Endothelial cell (in vitro differentiated cells): ENCODE results near the gene HMCN2. TPM values are rescaled to one million over a fixed set of nuclear protein-coding genes. Genes with fewer than 3 reads are reported as not detected.

ENCODE experiments used
- DNase-seq: peaks from one replicate; pipeline ENCODE4 v3.0.0; 2021; ENCODE audit warnings: low spot score
- H3K27ac Mint-ChIP-seq: one replicate; pipeline ENCODE4 v1.8.0; 2021; ENCODE audit warnings: mixed read lengths, inconsistent platforms; ENCODE audit not compliant: unreplicated experiment
- H3K27me3 Mint-ChIP-seq: one replicate; pipeline ENCODE4 v1.8.0; 2021; ENCODE audit warnings: mild to moderate bottlenecking, moderate library complexity, mixed read lengths, inconsistent platforms; ENCODE audit not compliant: unreplicated experiment
- H3K36me3 Mint-ChIP-seq: one replicate; pipeline ENCODE4 v1.8.0; 2021; ENCODE audit warnings: mild to moderate bottlenecking, low read depth, mixed read lengths, inconsistent platforms; ENCODE audit not compliant: unreplicated experiment
- H3K4me1 Mint-ChIP-seq: one replicate; pipeline ENCODE4 v1.8.0; 2021; ENCODE audit warnings: mild to moderate bottlenecking, mixed read lengths, inconsistent platforms; ENCODE audit not compliant: unreplicated experiment
- H3K4me3 Mint-ChIP-seq: one replicate; pipeline ENCODE4 v1.8.0; 2021; ENCODE audit warnings: mild to moderate bottlenecking, mixed read lengths, inconsistent platforms; ENCODE audit not compliant: unreplicated experiment
- H3K9me3 Mint-ChIP-seq: one replicate; pipeline ENCODE4 v1.8.0; 2021; ENCODE audit warnings: mixed read lengths, inconsistent platforms; ENCODE audit not compliant: unreplicated experiment
- total RNA-seq: library from RNA; stranded (reverse); fragmentation: NEBNext Ultra II Directional; extraction: Animal tissue kit (Norgen Biotek cat#: 25700); gene quantifications from one replicate; pipeline ENCODE4 v1.2.1, GENCODE V29; 2021; ENCODE audit not compliant: unreplicated experiment
- TF ChIP-seq, protein P1 (sequence below): fragments of 200-600 bp; sonication (generic); IDR thresholded peaks from one replicate; pipeline ENCODE4 v1.5.0; 2021; ENCODE audit warnings: antibody characterized with exemption; ENCODE audit not compliant: unreplicated experiment

Gene HMCN2
- total RNA-seq, 1 donor from 2014 or later, result 29.6 TPM

DNA sequence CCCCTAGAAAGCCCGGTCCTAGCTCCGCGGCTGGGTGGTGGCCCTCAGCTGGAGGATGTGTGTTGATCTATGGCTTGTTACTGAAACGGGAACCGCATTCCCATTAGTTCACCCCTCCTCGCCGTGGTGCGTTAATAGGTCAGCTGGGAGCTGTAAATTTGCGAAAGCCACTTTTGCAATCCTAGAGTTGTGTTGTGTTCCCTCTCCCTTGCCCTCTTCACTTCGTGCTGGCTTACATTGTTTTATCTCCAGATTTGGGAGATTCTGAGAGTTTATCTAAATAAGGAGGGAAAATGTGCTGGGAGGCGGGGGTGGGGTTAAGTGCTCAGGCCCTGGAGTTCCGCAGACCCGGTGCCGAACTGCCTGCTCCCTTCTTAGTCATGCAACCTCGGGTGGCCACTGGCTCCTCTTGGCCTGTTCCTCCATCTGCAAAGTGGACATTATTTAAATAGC, 62.8 kb downstream of the HMCN2 start:
- H3K36me3 Mint-ChIP-seq, result peaks cover 14% of the 10 kb centered on the region
- peaks cover 22% of the 10 kb centered on the region for H3K4me1 Mint-ChIP-seq
- H3K9me3 Mint-ChIP-seq, result no peaks in the 10 kb centered on the region
- peak overlapping the region; percentile 12 for H3K27ac Mint-ChIP-seq
- DNase-seq, result no peak
- peaks cover 13% of the 10 kb centered on the region for H3K27me3 Mint-ChIP-seq
- no peak overlapping the region for H3K4me3 Mint-ChIP-seq
- TF ChIP-seq, protein P1, sequence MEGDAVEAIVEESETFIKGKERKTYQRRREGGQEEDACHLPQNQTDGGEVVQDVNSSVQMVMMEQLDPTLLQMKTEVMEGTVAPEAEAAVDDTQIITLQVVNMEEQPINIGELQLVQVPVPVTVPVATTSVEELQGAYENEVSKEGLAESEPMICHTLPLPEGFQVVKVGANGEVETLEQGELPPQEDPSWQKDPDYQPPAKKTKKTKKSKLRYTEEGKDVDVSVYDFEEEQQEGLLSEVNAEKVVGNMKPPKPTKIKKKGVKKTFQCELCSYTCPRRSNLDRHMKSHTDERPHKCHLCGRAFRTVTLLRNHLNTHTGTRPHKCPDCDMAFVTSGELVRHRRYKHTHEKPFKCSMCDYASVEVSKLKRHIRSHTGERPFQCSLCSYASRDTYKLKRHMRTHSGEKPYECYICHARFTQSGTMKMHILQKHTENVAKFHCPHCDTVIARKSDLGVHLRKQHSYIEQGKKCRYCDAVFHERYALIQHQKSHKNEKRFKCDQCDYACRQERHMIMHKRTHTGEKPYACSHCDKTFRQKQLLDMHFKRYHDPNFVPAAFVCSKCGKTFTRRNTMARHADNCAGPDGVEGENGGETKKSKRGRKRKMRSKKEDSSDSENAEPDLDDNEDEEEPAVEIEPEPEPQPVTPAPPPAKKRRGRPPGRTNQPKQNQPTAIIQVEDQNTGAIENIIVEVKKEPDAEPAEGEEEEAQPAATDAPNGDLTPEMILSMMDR, result no peak

- H3K4me1 Mint-ChIP-seq, result peaks cover 24% of the 10 kb centered on the region
- H3K36me3 Mint-ChIP-seq, result peaks cover 14% of the 10 kb centered on the region
- H3K4me3 Mint-ChIP-seq, result peak overlapping the region; percentile 10
- peaks cover 13% of the 10 kb centered on the region for H3K27me3 Mint-ChIP-seq
- DNase-seq, result no peak
- no peaks in the 10 kb centered on the region for H3K9me3 Mint-ChIP-seq
- TF ChIP-seq, protein P1, result no peak
- H3K27ac Mint-ChIP-seq, result peak overlapping the region; percentile 12
Observed at GRCh38 chr9:130329061-130329460, 63.5 kb downstream of the HMCN2 start.

DNA sequence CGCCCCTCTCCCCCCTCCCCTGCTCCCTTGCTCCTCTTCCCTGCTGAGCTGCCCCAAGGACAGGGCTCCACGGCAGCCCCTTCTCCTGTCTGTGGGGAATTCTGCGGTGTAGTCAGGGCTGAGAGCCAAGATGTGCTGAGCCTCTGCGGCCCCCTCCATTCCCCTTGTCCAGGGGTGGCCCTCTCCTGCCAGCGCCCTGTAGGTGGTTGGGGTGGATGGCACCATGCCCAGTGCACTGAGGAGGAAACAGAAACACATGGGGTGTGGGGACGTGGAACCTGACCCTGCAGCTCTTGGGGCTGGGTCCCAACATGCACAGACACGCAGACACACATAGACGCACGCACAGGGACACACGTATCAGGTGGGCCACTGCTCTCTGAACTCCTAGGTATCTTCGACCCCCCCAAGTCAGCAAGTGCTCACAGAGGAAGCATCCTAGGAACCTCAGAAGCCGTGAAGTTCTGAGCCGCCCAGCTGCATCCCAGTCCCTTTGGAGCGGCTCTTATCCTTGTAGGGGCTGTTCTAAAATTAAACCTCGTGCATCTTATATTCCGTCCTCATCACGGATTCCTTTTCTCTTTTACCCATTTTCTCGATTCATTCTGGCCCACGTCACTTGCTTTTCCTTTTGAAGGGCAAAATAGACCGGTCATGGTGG, 64.8 kb downstream of the HMCN2 start:
- no peak for DNase-seq
- no peaks in the 10 kb centered on the region for H3K9me3 Mint-ChIP-seq
- H3K4me3 Mint-ChIP-seq, result no peak overlapping the region
- peaks cover 13% of the 10 kb centered on the region for H3K27me3 Mint-ChIP-seq
- TF ChIP-seq, protein P1, result no peak
- peaks cover 19% of the 10 kb centered on the region for H3K36me3 Mint-ChIP-seq
- H3K4me1 Mint-ChIP-seq, result peaks cover 24% of the 10 kb centered on the region
- peak overlapping the region; percentile 37 for H3K27ac Mint-ChIP-seq

- Mint-ChIP-seq H3K27me3 (peaks cover 14% of the 10 kb centered on the region), H3K4me3 (no peak overlapping the region), H3K9me3 (no peaks in the 10 kb centered on the region), H3K4me1 (peaks cover 24% of the 10 kb centered on the region), H3K36me3 (peaks cover 17% of the 10 kb centered on the region), H3K27ac (peak overlapping the region; percentile 37)
- TF ChIP-seq, protein P1, result no peak
- DNase-seq, result no peak
Observed at GRCh38 chr9:130331061-130331460, 65.5 kb downstream of the HMCN2 start.

DNA sequence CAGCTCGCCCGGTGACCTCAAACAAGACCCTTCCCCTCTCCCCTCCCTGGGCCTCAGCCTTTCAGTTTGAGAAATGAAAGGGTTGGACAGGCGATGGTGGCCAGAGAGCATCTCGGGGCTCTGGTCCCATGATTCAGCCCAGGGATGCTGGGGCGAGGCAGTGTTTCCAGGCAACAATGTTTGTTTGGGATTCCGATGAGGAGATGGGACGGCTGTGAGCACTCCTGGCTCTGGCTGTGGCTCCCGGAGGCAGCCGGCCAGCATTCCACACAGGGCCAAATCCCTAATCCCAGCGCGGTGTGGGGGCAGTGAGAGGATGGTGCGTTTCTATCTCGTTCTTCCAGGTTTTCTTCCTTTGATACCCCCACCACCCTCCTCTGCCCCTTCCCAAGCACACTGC, 66.0 kb downstream of the HMCN2 start:
- Mint-ChIP-seq H3K9me3 (no peaks in the 10 kb centered on the region), H3K36me3 (peaks cover 14% of the 10 kb centered on the region), H3K27me3 (peaks cover 12% of the 10 kb centered on the region), H3K27ac (no peak overlapping the region), H3K4me1 (peaks cover 24% of the 10 kb centered on the region), H3K4me3 (no peak overlapping the region)
- TF ChIP-seq, protein P1, result no peak
- DNase-seq, result no peak
